Measurements from ENCODE around the gene PRR30.

Gene PRR30

DNA sequence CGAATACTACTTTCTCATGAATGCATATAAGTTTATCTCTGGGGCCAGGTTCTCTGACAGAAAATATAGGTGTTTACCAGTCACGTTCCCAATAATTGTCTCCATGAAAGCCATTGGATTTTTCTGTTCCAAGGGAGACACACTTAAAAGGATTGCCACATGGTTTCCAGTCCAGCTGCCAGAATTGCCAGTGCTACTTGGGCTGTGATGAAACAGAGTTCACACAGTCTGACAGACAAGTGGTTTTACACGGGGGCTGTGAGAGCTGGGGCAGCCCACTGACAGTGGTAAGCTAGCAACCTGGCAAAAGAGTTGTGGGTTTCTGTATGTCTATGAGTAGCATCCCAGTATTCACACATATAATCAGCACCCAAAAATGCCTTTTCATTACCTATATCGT, 44.9 kb upstream of the PRR30 start:
- H3K9me3 ChIP-seq (ENCODE audit: low read length) = no peaks in the 10 kb centered on the region
- TF ChIP-seq EZH2 (IDR thresholded peaks at IDR 0.05; ENCODE audit: borderline replicate concordance, low read length) (no peak), CTCF (IDR thresholded peaks at IDR 0.05; ENCODE audit: low read length) (no peak)
- H3K9ac ChIP-seq (ENCODE audit: low read length) = no peak overlapping the region
- no peaks in the 10 kb centered on the region for H3K4me1 ChIP-seq (ENCODE audit: insufficient read depth, low read length, severe bottlenecking)
- H3K27ac ChIP-seq (ENCODE audit: low read depth, low read length, poor library complexity, severe bottlenecking) = no peak overlapping the region
- no peaks in the 10 kb centered on the region for H3K27me3 ChIP-seq (ENCODE audit: insufficient read depth, low read length)
- H3F3A ChIP-seq (ENCODE audit: insufficient read depth, low read length) = no peaks in the 10 kb centered on the region
- no peaks in the 10 kb centered on the region for H4K20me1 ChIP-seq (ENCODE audit: insufficient read depth, low read length)
- no peaks in the 10 kb centered on the region for H3K36me3 ChIP-seq (ENCODE audit: insufficient read depth, low read length)
- H2AFZ ChIP-seq (ENCODE audit: low read length) = no peak overlapping the region
- H3K4me3 ChIP-seq (ENCODE audit: low read depth, low read length, poor library complexity, severe bottlenecking) = no peak overlapping the region
- H3K9me2 ChIP-seq (ENCODE audit: low read depth, low read length) = no peaks in the 10 kb centered on the region
- H3K79me2 ChIP-seq (ENCODE audit: insufficient read depth, low read length) = no peaks in the 10 kb centered on the region
- no peak overlapping the region for H3K4me2 ChIP-seq (ENCODE audit: low read length)

- no peaks in the 10 kb centered on the region for H3F3A ChIP-seq (ENCODE audit: insufficient read depth, low read length)
- no peak overlapping the region for H3K27ac ChIP-seq (ENCODE audit: low read depth, low read length, poor library complexity, severe bottlenecking)
- H3K4me1 ChIP-seq (ENCODE audit: insufficient read depth, low read length, severe bottlenecking) = no peaks in the 10 kb centered on the region
- TF ChIP-seq EZH2 (IDR thresholded peaks at IDR 0.05; ENCODE audit: borderline replicate concordance, low read length) = no peak
- TF ChIP-seq CTCF (IDR thresholded peaks at IDR 0.05; ENCODE audit: low read length) = no peak
- no peak overlapping the region for H3K9ac ChIP-seq (ENCODE audit: low read length)
- H3K9me3 ChIP-seq (ENCODE audit: low read length) = no peaks in the 10 kb centered on the region
- no peak overlapping the region for H2AFZ ChIP-seq (ENCODE audit: low read length)
- no peak overlapping the region for H3K4me2 ChIP-seq (ENCODE audit: low read length)
- no peaks in the 10 kb centered on the region for H3K9me2 ChIP-seq (ENCODE audit: low read depth, low read length)
- no peaks in the 10 kb centered on the region for H4K20me1 ChIP-seq (ENCODE audit: insufficient read depth, low read length)
- no peaks in the 10 kb centered on the region for H3K79me2 ChIP-seq (ENCODE audit: insufficient read depth, low read length)
- no peaks in the 10 kb centered on the region for H3K36me3 ChIP-seq (ENCODE audit: insufficient read depth, low read length)
- H3K4me3 ChIP-seq (ENCODE audit: low read depth, low read length, poor library complexity, severe bottlenecking) = no peak overlapping the region
- H3K27me3 ChIP-seq (ENCODE audit: insufficient read depth, low read length) = no peaks in the 10 kb centered on the region
Observed at GRCh38 chr2:27182346-27182745, 43.1 kb upstream of the PRR30 start.

DNA sequence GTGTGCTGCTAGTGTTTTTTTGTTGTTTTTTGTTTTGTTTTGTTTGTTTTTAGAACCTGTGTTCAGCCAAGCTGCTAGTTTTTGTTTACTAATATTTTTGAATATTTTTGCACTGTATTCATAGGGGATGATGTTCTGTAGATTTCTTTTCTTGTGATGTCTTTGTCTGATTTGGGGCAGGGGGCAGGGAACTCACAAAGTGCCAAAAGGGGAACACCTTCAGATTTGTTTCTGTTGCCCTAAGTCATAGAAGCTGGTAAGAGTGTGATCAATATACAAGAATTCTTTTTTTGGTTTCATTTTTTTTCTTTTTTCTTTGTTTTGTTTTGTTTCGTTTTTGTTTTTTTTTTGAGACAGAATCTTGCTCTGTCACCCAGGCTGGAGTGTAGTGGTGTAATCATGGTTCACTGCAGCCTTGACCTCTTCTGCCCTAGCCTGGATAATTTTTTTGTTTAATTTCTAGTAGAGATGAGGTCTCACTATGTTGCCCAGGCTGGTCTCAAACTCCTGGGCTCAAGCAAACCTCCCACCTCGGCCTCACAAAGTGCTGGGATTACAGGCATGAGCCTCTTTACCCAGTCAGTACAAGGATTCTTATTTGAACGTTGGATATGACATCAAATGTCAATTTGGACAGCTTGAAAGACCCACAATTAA, 40.3 kb upstream of the PRR30 start:
- Histone ChIP-seq H3F3A (ENCODE audit: insufficient read depth, low read length) (no peaks in the 10 kb centered on the region), H3K79me2 (ENCODE audit: insufficient read depth, low read length) (no peaks in the 10 kb centered on the region), H3K36me3 (ENCODE audit: insufficient read depth, low read length) (no peaks in the 10 kb centered on the region), H3K9ac (ENCODE audit: low read length) (no peak overlapping the region), H3K9me3 (ENCODE audit: low read length) (no peaks in the 10 kb centered on the region), H3K4me2 (ENCODE audit: low read length) (no peak overlapping the region), H3K27ac (ENCODE audit: low read depth, low read length, poor library complexity, severe bottlenecking) (no peak overlapping the region), H3K27me3 (ENCODE audit: insufficient read depth, low read length) (no peaks in the 10 kb centered on the region), H2AFZ (ENCODE audit: low read length) (no peak overlapping the region), H3K4me3 (ENCODE audit: low read depth, low read length, poor library complexity, severe bottlenecking) (no peak overlapping the region), H3K4me1 (ENCODE audit: insufficient read depth, low read length, severe bottlenecking) (no peaks in the 10 kb centered on the region), H4K20me1 (ENCODE audit: insufficient read depth, low read length) (no peaks in the 10 kb centered on the region), H3K9me2 (ENCODE audit: low read depth, low read length) (no peaks in the 10 kb centered on the region)
- no peak for TF ChIP-seq CTCF (IDR thresholded peaks at IDR 0.05; ENCODE audit: low read length)
- no peak for TF ChIP-seq EZH2 (IDR thresholded peaks at IDR 0.05; ENCODE audit: borderline replicate concordance, low read length)

Data from OCI-LY1 (cell line).